ENCODE results near the gene PRKCE. TPM values are rescaled to one million over a fixed set of nuclear protein-coding genes. Genes with fewer than 3 reads are reported as not detected.

The PRKCE gene
- total RNA-seq, 1 experiment from 2014 or later: 2.4 TPM

- Histone ChIP-seq H3K27ac (ENCODE audit: low read depth, low read length, poor library complexity, severe bottlenecking) (no peak overlapping the region), H3K27me3 (replicated peaks; ENCODE audit: insufficient read depth, low read depth, low read length, poor library complexity) (peaks cover 9% of the 10 kb centered on the region), H3K9me3 (ENCODE audit: low read depth, low read length, poor library complexity, severe bottlenecking) (no peaks in the 10 kb centered on the region), H3K4me3 (ENCODE audit: low read depth, low read length, poor library complexity, severe bottlenecking) (no peak overlapping the region), H3K36me3 (ENCODE audit: insufficient read depth, low read length, poor library complexity, severe bottlenecking) (no peaks in the 10 kb centered on the region), H3K4me1 (ENCODE audit: insufficient read depth, low read length, poor library complexity, severe bottlenecking) (peaks cover 5% of the 10 kb centered on the region)
- ChIA-PET CTCF (no interaction called here), POLR2A (ENCODE audit: low non-redundant PET) (no interaction called here)
- BruUV-seq (replicated peaks): no TSS peak
- DNase-seq (ENCODE audit: low spot score): no peak
- TF ChIP-seq, protein P1, sequence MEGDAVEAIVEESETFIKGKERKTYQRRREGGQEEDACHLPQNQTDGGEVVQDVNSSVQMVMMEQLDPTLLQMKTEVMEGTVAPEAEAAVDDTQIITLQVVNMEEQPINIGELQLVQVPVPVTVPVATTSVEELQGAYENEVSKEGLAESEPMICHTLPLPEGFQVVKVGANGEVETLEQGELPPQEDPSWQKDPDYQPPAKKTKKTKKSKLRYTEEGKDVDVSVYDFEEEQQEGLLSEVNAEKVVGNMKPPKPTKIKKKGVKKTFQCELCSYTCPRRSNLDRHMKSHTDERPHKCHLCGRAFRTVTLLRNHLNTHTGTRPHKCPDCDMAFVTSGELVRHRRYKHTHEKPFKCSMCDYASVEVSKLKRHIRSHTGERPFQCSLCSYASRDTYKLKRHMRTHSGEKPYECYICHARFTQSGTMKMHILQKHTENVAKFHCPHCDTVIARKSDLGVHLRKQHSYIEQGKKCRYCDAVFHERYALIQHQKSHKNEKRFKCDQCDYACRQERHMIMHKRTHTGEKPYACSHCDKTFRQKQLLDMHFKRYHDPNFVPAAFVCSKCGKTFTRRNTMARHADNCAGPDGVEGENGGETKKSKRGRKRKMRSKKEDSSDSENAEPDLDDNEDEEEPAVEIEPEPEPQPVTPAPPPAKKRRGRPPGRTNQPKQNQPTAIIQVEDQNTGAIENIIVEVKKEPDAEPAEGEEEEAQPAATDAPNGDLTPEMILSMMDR (conservative IDR thresholded peaks at IDR 0.05; ENCODE audit: low read depth, low read length): no peak
- intact Hi-C loops (cut with micrococcal nuclease; ENCODE audit: unreplicated experiment): no loop called here
Measured at GRCh38 chr2:45796500-45796899, 145.0 kb downstream of the PRKCE start.

DNA sequence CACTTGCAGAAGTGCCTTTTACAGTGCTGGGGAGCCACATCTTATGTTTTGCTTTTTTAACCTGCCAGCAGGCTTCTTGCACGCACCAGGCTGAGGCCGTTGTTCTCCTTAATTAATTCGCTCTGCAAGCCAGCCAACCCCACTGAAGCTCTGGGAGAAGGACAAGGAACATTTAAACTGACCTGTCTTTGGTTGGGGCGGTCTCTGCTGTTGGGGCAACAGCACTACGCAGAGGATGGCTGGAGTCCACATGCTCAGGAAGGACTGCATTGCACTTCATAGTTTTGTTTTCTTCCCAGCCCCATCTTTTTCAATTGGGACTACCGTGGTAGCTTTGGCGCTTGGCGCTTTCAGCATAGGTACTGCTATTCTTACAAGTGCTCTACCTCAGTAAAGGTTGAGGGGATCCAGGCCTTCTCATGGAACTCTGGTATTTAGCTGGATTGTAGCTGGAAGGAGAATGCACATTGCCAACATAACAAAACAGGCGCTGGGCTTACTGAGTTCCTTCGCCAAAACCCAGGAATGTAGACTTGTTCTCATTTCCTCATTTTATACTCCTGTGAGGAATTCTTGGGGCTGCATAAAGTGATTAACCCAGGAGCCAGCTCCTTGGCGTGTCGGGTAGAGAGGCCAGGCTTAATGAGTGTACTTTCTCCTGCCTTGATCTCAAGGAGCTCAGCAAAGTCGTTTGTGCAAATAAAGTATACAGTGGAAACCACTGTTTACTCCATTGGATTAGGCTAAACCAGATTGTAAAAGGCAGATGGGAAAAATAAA is 146.2 kb downstream of the PRKCE start:
- TF ChIP-seq, protein P1 (conservative IDR thresholded peaks at IDR 0.05; ENCODE audit: low read depth, low read length): no peak
- TF ChIP-seq EZH2 (IDR thresholded peaks at IDR 0.05; ENCODE audit: borderline replicate concordance, low read depth, low read length, poor library complexity, severe bottlenecking): no peak
- ChIA-PET POLR2A (ENCODE audit: low non-redundant PET) (no interaction called here), CTCF (interaction anchor here (1.3 kb wide), 1 partner anchor 19 kb away, joined by 3 read pairs; no protein-coding TSS in a partner anchor)
- no peak overlapping the region for H3K27ac ChIP-seq (ENCODE audit: low read depth, low read length, poor library complexity, severe bottlenecking)
- no TSS peak for BruUV-seq (replicated peaks)
- H3K4me1 ChIP-seq (ENCODE audit: insufficient read depth, low read length, poor library complexity, severe bottlenecking): peaks cover 5% of the 10 kb centered on the region
- DNase-seq (ENCODE audit: low spot score): no peak
- H3K27me3 ChIP-seq (replicated peaks; ENCODE audit: insufficient read depth, low read depth, low read length, poor library complexity): peaks cover 9% of the 10 kb centered on the region
- intact Hi-C loops (cut with micrococcal nuclease; ENCODE audit: unreplicated experiment): no loop called here
- no peak overlapping the region for H3K4me3 ChIP-seq (ENCODE audit: low read depth, low read length, poor library complexity, severe bottlenecking)
- H3K9me3 ChIP-seq (ENCODE audit: low read depth, low read length, poor library complexity, severe bottlenecking): no peaks in the 10 kb centered on the region
- H3K36me3 ChIP-seq (ENCODE audit: insufficient read depth, low read length, poor library complexity, severe bottlenecking): no peaks in the 10 kb centered on the region

DNA sequence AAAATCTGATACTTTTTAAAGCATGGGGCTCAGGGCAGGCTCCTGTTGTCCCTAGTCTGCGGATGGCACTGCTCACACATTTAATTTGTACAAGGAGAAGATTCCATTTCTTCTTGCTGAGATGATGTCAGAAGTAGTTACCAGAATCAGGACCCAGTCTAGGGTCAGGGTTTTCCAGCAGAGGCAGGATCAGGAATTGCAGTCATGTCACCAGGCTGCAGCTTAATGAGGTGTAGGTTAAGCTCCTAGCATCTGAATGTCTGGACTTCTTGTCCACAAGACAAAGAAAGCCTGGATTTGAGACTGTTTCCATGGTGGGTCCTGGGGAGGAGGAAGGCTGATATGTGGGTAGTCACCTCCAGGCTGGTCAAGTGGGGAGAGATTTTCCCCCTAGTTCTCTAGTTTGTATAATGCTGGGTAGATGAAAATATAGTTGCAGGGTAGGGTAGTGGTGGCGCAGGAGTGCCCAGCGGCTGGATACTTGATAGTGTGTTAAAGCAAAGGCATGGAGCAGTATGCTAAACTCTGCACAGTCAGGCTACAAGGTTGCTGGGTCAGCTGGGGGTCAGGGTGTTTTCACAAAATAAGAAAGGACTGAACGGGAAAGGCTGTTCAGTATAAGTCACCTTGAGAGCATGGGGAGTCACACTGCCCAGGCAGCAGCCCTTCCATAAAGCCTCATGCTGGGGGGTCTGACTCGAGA is 148.4 kb downstream of the PRKCE start:
- TF ChIP-seq, protein P1 (conservative IDR thresholded peaks at IDR 0.05; ENCODE audit: low read depth, low read length): no peak
- no peak for TF ChIP-seq EZH2 (IDR thresholded peaks at IDR 0.05; ENCODE audit: borderline replicate concordance, low read depth, low read length, poor library complexity, severe bottlenecking)
- intact Hi-C loops (cut with micrococcal nuclease; ENCODE audit: unreplicated experiment): no loop called here
- H3K36me3 ChIP-seq (ENCODE audit: insufficient read depth, low read length, poor library complexity, severe bottlenecking): no peaks in the 10 kb centered on the region
- BruUV-seq (replicated peaks): no TSS peak
- ChIA-PET CTCF (no interaction called here), POLR2A (ENCODE audit: low non-redundant PET) (no interaction called here)
- H3K27me3 ChIP-seq (replicated peaks; ENCODE audit: insufficient read depth, low read depth, low read length, poor library complexity): no peaks in the 10 kb centered on the region
- no peaks in the 10 kb centered on the region for H3K4me1 ChIP-seq (ENCODE audit: insufficient read depth, low read length, poor library complexity, severe bottlenecking)
- no peak overlapping the region for H3K27ac ChIP-seq (ENCODE audit: low read depth, low read length, poor library complexity, severe bottlenecking)
- no peaks in the 10 kb centered on the region for H3K9me3 ChIP-seq (ENCODE audit: low read depth, low read length, poor library complexity, severe bottlenecking)
- H3K4me3 ChIP-seq (ENCODE audit: low read depth, low read length, poor library complexity, severe bottlenecking): no peak overlapping the region
- no peak for DNase-seq (ENCODE audit: low spot score)
